HUES64 (cell line): ENCODE results near the gene MEA1.
A peak's percentile ranks its signal among the peaks of the same experiment; 100 is the strongest.
"Not testable (repeated sequence)": the region's sequence is repeated elsewhere in the genome, so short reads cannot be mapped to it uniquely, and the experiment has no call there.

Source experiments
- H3K27ac ChIP-seq: 2 replicates; pipeline ENCODE4 v1.7.0; 2013; ENCODE audit warnings: low read depth, low read length, inconsistent platforms
- H3K27me3 ChIP-seq: 2 replicates; pipeline ENCODE4 v1.6.1; 2013; ENCODE audit warnings: mild to moderate bottlenecking, low read length; ENCODE audit not compliant: insufficient read depth
- H3K36me3 ChIP-seq: 2 replicates; pipeline ENCODE4 v1.6.1; 2013; ENCODE audit warnings: mild to moderate bottlenecking, low read length; ENCODE audit not compliant: insufficient read depth
- H3K4me1 ChIP-seq: 2 replicates; pipeline ENCODE4 v1.6.1; 2013; ENCODE audit warnings: mild to moderate bottlenecking, low read length, moderate library complexity; ENCODE audit not compliant: insufficient read depth
- H3K4me3 ChIP-seq: 2 replicates; pipeline ENCODE4 v1.5.1; 2013; ENCODE audit warnings: mild to moderate bottlenecking, low read length, moderate library complexity
- H3K9ac ChIP-seq: 2 replicates; pipeline ENCODE4 v1.6.1; 2013; ENCODE audit warnings: mild to moderate bottlenecking, low read depth, low read length
- H3K9me3 ChIP-seq: 2 replicates; pipeline ENCODE4 v1.6.1; 2013; ENCODE audit warnings: low read depth, low read length; ENCODE audit not compliant: insufficient read depth
- WGBS: fragments of 150-250, 120-280 bp; methylation state at CpG from one replicate; pipeline ENCODE4 v1.1.7; 2013; ENCODE audit warnings: missing lambda C conversion rate; 5-methylcytosine and 5-hydroxymethylcytosine counted together

MEA1 gene

GRCh38 chr6:43053545-43054205 is 39.9 kb upstream of the MEA1 start, which contains the start of gene CUL7:
CUL7 (minus strand) TSS chr6:43053851; CDS start chr6:43052788, 1,063 bp downstream.
- Histone ChIP-seq H3K9ac (peak within 1 kb of the TSS; percentile 92), H3K4me3 (peak within 1 kb of the TSS; percentile 73), H3K36me3 (peaks cover 46% of the 10 kb centered on the region), H3K27me3 (no peaks in the 10 kb centered on the region), H3K9me3 (no peaks in the 10 kb centered on the region), H3K4me1 (peaks cover 10% of the 10 kb centered on the region; the same call in 1 of the 2 replicates), H3K27ac (peak within 1 kb of the TSS; percentile 84)
- 3% methylated on average over 43 of the region's 45 CpGs for WGBS

- Histone ChIP-seq H3K27ac (peak overlapping the region; percentile 84), H3K36me3 (peaks cover 49% of the 10 kb centered on the region), H3K4me3 (peak overlapping the region; percentile 73), H3K4me1 (peaks cover 5% of the 10 kb centered on the region; the same call in 1 of the 2 replicates), H3K27me3 (no peaks in the 10 kb centered on the region), H3K9me3 (no peaks in the 10 kb centered on the region), H3K9ac (peak overlapping the region; percentile 92)
- WGBS = 18% methylated on average over 22 of the region's 22 CpGs
Observed at GRCh38 chr6:43052842-43053544, 39.2 kb upstream of the MEA1 start.

- no peak overlapping the region for H3K27ac ChIP-seq
Observed at GRCh38 chr6:43052225-43052841, 38.6 kb upstream of the MEA1 start.

GRCh38 chr6:43050981-43051380 is 37.2 kb upstream of the MEA1 start:
- H3K27ac ChIP-seq = no peak overlapping the region
- peaks cover 5% of the 10 kb centered on the region; the same call in 1 of the 2 replicates for H3K4me1 ChIP-seq
- no peaks in the 10 kb centered on the region for H3K27me3 ChIP-seq
- H3K36me3 ChIP-seq = peaks cover 55% of the 10 kb centered on the region
- H3K9me3 ChIP-seq = no peaks in the 10 kb centered on the region
- no peak overlapping the region for H3K4me3 ChIP-seq
- H3K9ac ChIP-seq = no peak overlapping the region
- 94% methylated on average over 17 of the region's 17 CpGs for WGBS

More at GRCh38 chr6:43052225-43052841, 38.6 kb upstream of the MEA1 start:
- WGBS = 93% methylated on average over 19 of the region's 19 CpGs
- Histone ChIP-seq H3K9me3 (no peaks in the 10 kb centered on the region), H3K4me3 (peak overlapping the region; percentile 73), H3K4me1 (peaks cover 5% of the 10 kb centered on the region; the same call in 1 of the 2 replicates), H3K9ac (peak overlapping the region; percentile 92), H3K36me3 (peaks cover 50% of the 10 kb centered on the region), H3K27me3 (no peaks in the 10 kb centered on the region)

GRCh38 chr6:43047998-43048397 is 34.3 kb upstream of the MEA1 start:
- no peaks in the 10 kb centered on the region for H3K9me3 ChIP-seq
- no peaks in the 10 kb centered on the region for H3K27me3 ChIP-seq
- no peak overlapping the region for H3K9ac ChIP-seq
- no peak overlapping the region for H3K4me3 ChIP-seq
- H3K27ac ChIP-seq = no peak overlapping the region
- H3K4me1 ChIP-seq = no peaks in the 10 kb centered on the region; the same call in 1 of the 2 replicates
- 93% methylated on average over 7 of the region's 7 CpGs for WGBS
- peaks cover 66% of the 10 kb centered on the region for H3K36me3 ChIP-seq

- 97% methylated on average over 11 of the region's 11 CpGs for WGBS
- peaks cover 80% of the 10 kb centered on the region for H3K36me3 ChIP-seq
- H3K9ac ChIP-seq = no peak overlapping the region
- no peaks in the 10 kb centered on the region for H3K9me3 ChIP-seq
- no peak overlapping the region for H3K4me3 ChIP-seq
- no peaks in the 10 kb centered on the region for H3K27me3 ChIP-seq
- no peaks in the 10 kb centered on the region for H3K4me1 ChIP-seq
- H3K27ac ChIP-seq = no peak overlapping the region
Observed at GRCh38 chr6:43045371-43045930, 31.7 kb upstream of the MEA1 start.

- 94% methylated on average over 9 of the region's 9 CpGs for WGBS
- Histone ChIP-seq H3K9ac (no peak overlapping the region), H3K27me3 (no peaks in the 10 kb centered on the region), H3K4me1 (no peaks in the 10 kb centered on the region), H3K9me3 (no peaks in the 10 kb centered on the region), H3K36me3 (peaks cover 80% of the 10 kb centered on the region), H3K4me3 (no peak overlapping the region), H3K27ac (no peak overlapping the region)
Observed at GRCh38 chr6:43043310-43043709, 29.6 kb upstream of the MEA1 start.

- not testable (repeated sequence) for H3K9ac ChIP-seq, H3K4me3 ChIP-seq, H3K9me3 ChIP-seq, H3K27ac ChIP-seq, H3K4me1 ChIP-seq, H3K27me3 ChIP-seq
- H3K36me3 ChIP-seq = peaks cover 80% of the 10 kb centered on the region
- 93% methylated on average over 8 of the region's 8 CpGs for WGBS
Observed at GRCh38 chr6:43041475-43041874, 27.7 kb upstream of the MEA1 start.

GRCh38 chr6:43040542-43041257 is 27.0 kb upstream of the MEA1 start:
- Histone ChIP-seq H3K9me3 (no peaks in the 10 kb centered on the region), H3K27ac (no peak overlapping the region), H3K4me1 (no peaks in the 10 kb centered on the region), H3K9ac (no peak overlapping the region), H3K36me3 (peaks cover 72% of the 10 kb centered on the region), H3K4me3 (no peak overlapping the region), H3K27me3 (no peaks in the 10 kb centered on the region)
- WGBS = 95% methylated on average over 18 of the region's 18 CpGs

GRCh38 chr6:43038727-43039126 is 25.0 kb upstream of the MEA1 start:
- no peak overlapping the region for H3K27ac ChIP-seq
- no peak overlapping the region for H3K4me3 ChIP-seq
- H3K27me3 ChIP-seq = no peaks in the 10 kb centered on the region
- H3K4me1 ChIP-seq = no peaks in the 10 kb centered on the region
- no peaks in the 10 kb centered on the region for H3K9me3 ChIP-seq
- H3K9ac ChIP-seq = no peak overlapping the region
- WGBS = 90% methylated on average over 9 of the region's 9 CpGs
- H3K36me3 ChIP-seq = peaks cover 70% of the 10 kb centered on the region
